Measurements from ENCODE around the gene MIER1. TPM values are rescaled to one million over a fixed set of nuclear protein-coding genes. Genes with fewer than 3 reads are reported as not detected.

MIER1 gene
- total and polyA plus RNA-seq, 9 of the 15 experiments (the other 6 are each of a cell fraction or from before 2014, with no cell fraction given) = 13.9 to 34.8 (median 21.5) TPM

GRCh38 chr1:66925558-66925910 is 744 bp downstream of the MIER1 start (continued):
- TF ChIP-seq ZNF395 (CRISPR knock-in tag; IDR thresholded peaks at IDR 0.05) (no peak), E2F1 (CRISPR knock-in tag; IDR thresholded peaks at IDR 0.05) (no peak), NCOR1 (IDR thresholded peaks at IDR 0.05) (no peak), RFX5 (IDR thresholded peaks at IDR 0.05; ENCODE audit: low read depth, low read length) (no peak), ZC3H4 (CRISPR knock-in tag; IDR thresholded peaks at IDR 0.05; ENCODE audit: borderline replicate concordance) (no peak), STAG1 (CRISPR knock-in tag; IDR thresholded peaks at IDR 0.05; ENCODE audit: borderline replicate concordance) (no peak), NFIC (IDR thresholded peaks at IDR 0.05) (peak; percentile 63), ZNF408 (CRISPR knock-in tag; IDR thresholded peaks at IDR 0.05; ENCODE audit: low read depth) (no peak), RBM14 (IDR thresholded peaks at IDR 0.05; ENCODE audit: borderline replicate concordance, insufficient read depth, low read depth, low read length) (no peak), ZNF3 (CRISPR knock-in tag; IDR thresholded peaks at IDR 0.05) (no peak), RFX1 (IDR thresholded peaks at IDR 0.05) (no peak), PHB2 (IDR thresholded peaks at IDR 0.05; ENCODE audit: low read depth) (no peak), ZNF431 (CRISPR knock-in tag; IDR thresholded peaks at IDR 0.05) (no peak), TAF1 (IDR thresholded peaks at IDR 0.05; ENCODE audit: control insufficient read depth, extremely low read depth, insufficient read depth, low read length, severe bottlenecking) (no peak), ZBTB26 (CRISPR knock-in tag; IDR thresholded peaks at IDR 0.05) (no peak)
- TF ChIP-seq, protein P1, sequence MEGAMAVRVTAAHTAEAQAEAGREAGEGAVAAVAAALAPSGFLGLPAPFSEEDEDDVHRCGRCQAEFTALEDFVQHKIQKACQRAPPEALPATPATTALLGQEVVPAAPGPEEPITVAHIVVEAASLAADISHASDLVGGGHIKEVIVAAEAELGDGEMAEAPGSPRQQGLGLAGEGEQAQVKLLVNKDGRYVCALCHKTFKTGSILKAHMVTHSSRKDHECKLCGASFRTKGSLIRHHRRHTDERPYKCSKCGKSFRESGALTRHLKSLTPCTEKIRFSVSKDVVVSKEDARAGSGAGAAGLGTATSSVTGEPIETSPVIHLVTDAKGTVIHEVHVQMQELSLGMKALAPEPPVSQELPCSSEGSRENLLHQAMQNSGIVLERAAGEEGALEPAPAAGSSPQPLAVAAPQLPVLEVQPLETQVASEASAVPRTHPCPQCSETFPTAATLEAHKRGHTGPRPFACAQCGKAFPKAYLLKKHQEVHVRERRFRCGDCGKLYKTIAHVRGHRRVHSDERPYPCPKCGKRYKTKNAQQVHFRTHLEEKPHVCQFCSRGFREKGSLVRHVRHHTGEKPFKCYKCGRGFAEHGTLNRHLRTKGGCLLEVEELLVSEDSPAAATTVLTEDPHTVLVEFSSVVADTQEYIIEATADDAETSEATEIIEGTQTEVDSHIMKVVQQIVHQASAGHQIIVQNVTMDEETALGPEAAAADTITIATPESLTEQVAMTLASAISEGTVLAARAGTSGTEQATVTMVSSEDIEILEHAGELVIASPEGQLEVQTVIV (CRISPR knock-in tag; IDR thresholded peaks at IDR 0.05; ENCODE audit: borderline replicate concordance) = no peak
- TF ChIP-seq, protein P2, sequence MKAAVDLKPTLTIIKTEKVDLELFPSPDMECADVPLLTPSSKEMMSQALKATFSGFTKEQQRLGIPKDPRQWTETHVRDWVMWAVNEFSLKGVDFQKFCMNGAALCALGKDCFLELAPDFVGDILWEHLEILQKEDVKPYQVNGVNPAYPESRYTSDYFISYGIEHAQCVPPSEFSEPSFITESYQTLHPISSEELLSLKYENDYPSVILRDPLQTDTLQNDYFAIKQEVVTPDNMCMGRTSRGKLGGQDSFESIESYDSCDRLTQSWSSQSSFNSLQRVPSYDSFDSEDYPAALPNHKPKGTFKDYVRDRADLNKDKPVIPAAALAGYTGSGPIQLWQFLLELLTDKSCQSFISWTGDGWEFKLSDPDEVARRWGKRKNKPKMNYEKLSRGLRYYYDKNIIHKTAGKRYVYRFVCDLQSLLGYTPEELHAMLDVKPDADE (conservative IDR thresholded peaks at IDR 0.05; ENCODE audit: control insufficient read depth, low read depth, low read length) = no peak

Measured in K562 (cell line).